Measurements from ENCODE around the gene ZDHHC5. TPM values are rescaled to one million over a fixed set of nuclear protein-coding genes. Genes with fewer than 3 reads are reported as not detected.

ZDHHC5 gene
- total RNA-seq, 1 experiment from 2014 or later = 65.2 TPM

- DNase-seq = no peak
- Histone ChIP-seq H2AFZ (ENCODE audit: low read length) (no peak overlapping the region), H3K27ac (ENCODE audit: insufficient read length, low read depth, low read length) (no peak overlapping the region), H3K4me2 (ENCODE audit: insufficient read depth, insufficient read length, low read length) (no peak overlapping the region), H2BK120ac (ENCODE audit: low read depth, low read length, poor library complexity, severe bottlenecking) (no peak overlapping the region), H3K9ac (ENCODE audit: extremely low read depth, insufficient read length, low read length) (no peak overlapping the region), H3K4me1 (ENCODE audit: insufficient read depth, low read length) (no peaks in the 10 kb centered on the region), H2BK12ac (ENCODE audit: insufficient read length, low read depth, low read length) (no peak overlapping the region), H3K18ac (ENCODE audit: insufficient read length, low read depth, low read length) (no peak overlapping the region), H3K27me3 (ENCODE audit: insufficient read depth, low read length) (no peaks in the 10 kb centered on the region), H3K4ac (ENCODE audit: low read depth, low read length) (no peak overlapping the region), H3K9me3 (ENCODE audit: control insufficient read depth, low read depth, low read length) (no peaks in the 10 kb centered on the region), H4K8ac (replicated peaks; ENCODE audit: insufficient read length, low read depth, low read length) (no peak overlapping the region), H2BK15ac (ENCODE audit: low read depth, low read length) (no peak overlapping the region), H2BK5ac (ENCODE audit: insufficient read length, low read length) (no peak overlapping the region), H2AK5ac (ENCODE audit: insufficient read length, low read length) (no peak overlapping the region), H3K79me1 (ENCODE audit: insufficient read depth, low read depth, low read length, poor library complexity, severe bottlenecking) (no peaks in the 10 kb centered on the region), H3K14ac (ENCODE audit: insufficient read depth, low read length) (no peak overlapping the region), H3K23ac (ENCODE audit: insufficient read length, low read depth, low read length) (no peak overlapping the region), H2BK20ac (ENCODE audit: low read depth, low read length, poor library complexity, severe bottlenecking) (no peak overlapping the region), H3K79me2 (ENCODE audit: insufficient read depth, low read length) (peaks cover 5% of the 10 kb centered on the region; the same call in 1 of the 2 replicates), H4K5ac (ENCODE audit: insufficient read length, low read depth, low read length) (no peak overlapping the region), H3T11ph (ENCODE audit: low read length) (no peak overlapping the region), H3K56ac (ENCODE audit: insufficient read length, low read depth, low read length) (no peak overlapping the region), H4K20me1 (ENCODE audit: control insufficient read depth, insufficient read depth, insufficient read length) (no peaks in the 10 kb centered on the region), H4K91ac (ENCODE audit: insufficient read length, low read depth, low read length) (no peak overlapping the region), H3K23me2 (ENCODE audit: insufficient read length, low read depth, low read length, poor library complexity, severe bottlenecking) (peaks cover 7% of the 10 kb centered on the region)
- no peak for TF ChIP-seq CTCF (conservative IDR thresholded peaks at IDR 0.05)
- peaks cover 18 to 39% (median 32%) of the 10 kb centered on the region in 3 experiments for H3K36me3 Mint-ChIP-seq (ENCODE audit: insufficient read depth in 1 of 3, low read depth in 3 of 3)
- no peaks in the 10 kb centered on the region; a peak in 1 of 5 replicates for H3K9me3 Mint-ChIP-seq
- peaks cover 6 to 14% of the 10 kb centered on the region in 2 experiments for H3K4me1 Mint-ChIP-seq
- peaks cover 16% of the 10 kb centered on the region for H3K27me3 Mint-ChIP-seq (ENCODE audit: low read depth)
- no CpG with 5 or more reads among the region's 14 CpGs for WGBS (ENCODE audit: extremely low coverage, insufficient read length, low lambda C conversion rate)
- peak overlapping the region in 1 of 2 experiments; percentile 21; a peak in 1 of 5 replicates for H3K4me3 Mint-ChIP-seq
- no peak overlapping the region for H3K27ac Mint-ChIP-seq
Observed at GRCh38 chr11:57659669-57660068, 8.2 kb upstream of the ZDHHC5 start.

All from H9 (cell line).